Limb (tissue), 2 donors: ENCODE measurements around the gene ANXA11.
"Not testable (repeated sequence)": the region's sequence is repeated elsewhere in the genome, so short reads cannot be mapped to it uniquely, and the experiment has no call there.

Experiments
- DNase-seq, 2 donors: peaks; one replicate each; pipeline ENCODE4 v3.0.0-alpha.2; 2016; ENCODE audit errors: extremely low spot score in 2 of 2

The ANXA11 gene

GRCh38 chr10:80205477-80206276 lies at the start of gene ANXA11:
ANXA11 (minus strand) TSS chr10:80205537; CDS start chr10:80172861, 32,676 bp downstream.
- DNase-seq = peak; percentile 78 to 80

- not testable (repeated sequence) for DNase-seq
These were observed 49.4 kb upstream of the ANXA11 start for GRCh38 chr10:80254726-80255125.

GRCh38 chr10:80253963-80254271 lies 48.6 kb upstream of the ANXA11 start:
- DNase-seq = peak in 1 of 2 donors; percentile 5

DNA sequence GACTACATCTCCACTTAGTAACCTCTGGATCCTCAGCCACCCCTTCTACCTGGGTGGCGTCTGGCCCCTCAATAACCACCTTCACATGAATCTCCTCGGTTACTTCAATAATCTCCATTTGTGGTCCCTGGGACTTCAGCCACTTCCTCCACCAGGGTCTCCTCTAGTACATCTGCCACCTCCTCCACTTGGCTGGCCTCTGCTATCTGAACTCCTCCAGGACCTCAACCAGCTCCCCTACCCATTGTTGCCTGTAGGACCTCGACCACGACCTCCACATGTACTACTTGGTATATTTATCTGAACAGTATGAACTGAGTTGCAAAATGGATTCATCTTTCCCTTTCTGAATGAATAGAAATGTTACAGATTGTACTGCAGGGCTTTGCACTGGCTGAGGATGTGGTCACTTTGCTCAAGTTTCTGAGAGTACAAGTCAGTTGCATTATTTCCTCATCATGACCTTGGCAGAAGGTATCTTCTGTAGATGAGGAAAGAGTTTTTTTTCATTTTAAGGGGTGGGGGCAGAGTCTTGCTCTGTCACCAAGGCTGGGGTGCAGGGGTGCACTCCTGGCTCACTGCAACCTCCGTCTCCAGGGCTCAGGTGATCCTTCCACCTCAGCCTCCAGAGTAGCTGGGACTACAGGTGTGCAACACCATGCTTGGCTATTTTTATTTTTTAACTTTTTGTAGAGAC lies 48.1 kb upstream of the ANXA11 start:
- DNase-seq = peak in 1 of 2 donors; percentile 13

DNA sequence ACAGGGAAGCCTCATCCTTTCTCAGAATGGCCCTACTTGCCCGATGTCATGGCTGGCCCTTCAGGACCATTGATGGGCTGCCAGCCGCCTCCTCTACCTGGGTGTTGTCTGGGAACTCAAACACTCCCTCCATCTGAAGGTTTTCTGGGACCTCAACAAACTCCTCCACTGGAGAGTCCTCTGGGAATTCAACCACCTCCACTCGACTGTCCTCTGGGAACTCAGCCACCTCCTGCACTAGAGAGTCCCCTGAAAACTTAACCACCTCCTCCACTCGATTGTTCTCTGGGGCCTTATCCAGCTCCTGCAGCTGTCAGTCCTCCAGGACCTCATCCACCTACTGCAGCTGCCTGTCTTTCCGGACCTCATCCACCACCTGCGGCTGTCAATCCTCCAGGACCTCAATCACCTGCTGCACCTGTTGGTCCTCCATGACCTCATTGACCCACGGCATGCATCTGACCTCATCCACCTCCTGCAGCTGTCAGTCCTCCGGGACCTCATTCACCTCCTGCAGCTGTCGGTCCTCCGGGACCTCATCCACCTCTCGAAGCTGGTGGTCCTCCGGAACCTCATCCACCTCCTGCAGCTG lies 47.1 kb upstream of the ANXA11 start:
- peak in 1 of 2 donors; percentile 30 for DNase-seq

GRCh38 chr10:80251703-80252280 lies 46.5 kb upstream of the ANXA11 start:
- DNase-seq = not testable (repeated sequence)

DNA sequence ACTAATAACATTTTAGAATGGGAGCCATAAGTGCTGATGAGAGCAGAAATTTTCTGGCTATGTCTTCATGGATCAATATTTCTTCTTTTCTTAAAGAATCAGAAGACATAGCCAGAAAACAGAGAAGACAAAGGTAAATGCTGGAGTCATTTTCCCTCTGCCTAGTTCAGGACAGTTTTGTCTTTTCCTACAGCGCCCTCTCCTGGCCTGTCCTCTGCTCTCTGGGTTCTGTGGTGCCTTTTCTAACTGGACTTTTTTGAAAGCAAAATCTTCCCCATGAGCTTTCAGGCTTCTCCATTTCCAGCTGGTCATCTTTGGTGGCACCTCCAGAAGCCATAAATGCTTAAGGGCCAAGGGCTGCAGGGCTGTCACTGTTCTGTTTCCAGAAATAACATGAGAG lies 45.1 kb upstream of the ANXA11 start:
- DNase-seq = not testable (repeated sequence)

- not testable (repeated sequence) for DNase-seq
These were observed 44.6 kb upstream of the ANXA11 start for GRCh38 chr10:80249906-80250305.

GRCh38 chr10:80247611-80248010 lies 42.3 kb upstream of the ANXA11 start:
- DNase-seq = not testable (repeated sequence)

GRCh38 chr10:80244371-80244770 lies 39.0 kb upstream of the ANXA11 start:
- DNase-seq = not testable (repeated sequence)

GRCh38 chr10:80242341-80242740 lies 37.0 kb upstream of the ANXA11 start:
- not testable (repeated sequence) for DNase-seq

- DNase-seq = not testable (repeated sequence)
These were observed 31.1 kb upstream of the ANXA11 start for GRCh38 chr10:80236457-80236856.

DNA sequence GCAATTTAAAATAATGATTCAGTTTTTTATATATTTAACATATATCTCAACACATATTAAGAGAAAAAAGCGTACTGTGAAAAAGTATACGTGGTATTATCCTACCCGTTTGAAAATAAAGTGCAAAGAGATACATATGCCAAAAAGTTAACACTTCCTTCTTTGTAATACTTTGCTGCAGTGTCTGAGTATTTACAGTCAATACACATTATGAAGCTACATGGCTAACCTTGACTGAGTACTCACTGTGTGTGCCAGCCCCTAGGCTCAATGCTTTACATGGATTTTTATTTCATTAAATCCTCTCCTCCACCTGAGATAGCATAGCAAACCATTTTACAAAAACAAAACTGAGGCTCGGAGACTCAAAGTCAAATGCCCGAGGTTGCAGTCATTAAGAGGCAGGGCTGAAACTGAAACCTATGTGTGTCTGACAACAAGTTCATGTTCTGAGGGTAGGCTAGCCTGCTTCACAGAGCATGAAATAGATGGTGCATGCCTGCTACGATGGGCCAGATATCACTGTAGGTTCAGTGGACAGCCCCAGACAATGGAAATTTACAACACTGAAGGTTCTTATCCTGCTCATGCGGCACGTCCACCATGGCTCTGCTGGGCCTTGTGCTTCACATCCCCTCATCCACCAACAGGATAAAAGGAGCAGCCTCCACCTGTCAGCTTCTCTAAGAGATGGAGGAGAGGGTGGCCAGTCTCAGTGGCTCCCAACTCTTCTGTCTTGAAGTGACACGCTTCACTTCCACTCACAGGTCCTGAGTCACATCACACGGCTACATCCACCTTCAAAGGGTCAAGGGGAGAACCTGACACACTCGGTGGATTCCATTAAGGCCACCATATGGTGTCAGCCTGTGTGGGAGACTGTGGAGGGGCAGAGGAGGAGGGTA lies 29.2 kb upstream of the ANXA11 start:
- not testable (repeated sequence) for DNase-seq

- DNase-seq = not testable (repeated sequence)
These were observed 28.5 kb upstream of the ANXA11 start for GRCh38 chr10:80233871-80234270.

- DNase-seq = not testable (repeated sequence)
These were observed 21.4 kb upstream of the ANXA11 start for GRCh38 chr10:80226723-80227122.

DNA sequence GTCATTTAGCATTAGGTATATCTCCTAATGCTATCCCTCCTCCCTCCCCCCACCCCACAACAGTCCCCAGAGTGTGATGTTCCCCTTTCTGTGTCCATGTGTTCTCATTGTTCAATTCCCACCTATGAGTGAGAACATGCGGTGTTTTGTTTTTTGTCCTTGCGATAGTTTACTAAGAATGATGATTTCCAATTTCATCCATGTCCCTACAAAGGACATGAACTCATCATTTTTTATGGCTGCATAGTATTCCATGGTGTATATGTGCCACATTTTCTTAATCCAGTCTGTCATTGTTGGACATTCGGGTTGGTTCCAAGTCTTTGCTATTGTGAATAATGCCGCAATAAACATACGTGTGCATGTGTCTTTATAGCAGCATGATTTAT lies 17.7 kb upstream of the ANXA11 start:
- not testable (repeated sequence) for DNase-seq

- not testable (repeated sequence) for DNase-seq
These were observed 13.5 kb upstream of the ANXA11 start for GRCh38 chr10:80218878-80219277.

DNA sequence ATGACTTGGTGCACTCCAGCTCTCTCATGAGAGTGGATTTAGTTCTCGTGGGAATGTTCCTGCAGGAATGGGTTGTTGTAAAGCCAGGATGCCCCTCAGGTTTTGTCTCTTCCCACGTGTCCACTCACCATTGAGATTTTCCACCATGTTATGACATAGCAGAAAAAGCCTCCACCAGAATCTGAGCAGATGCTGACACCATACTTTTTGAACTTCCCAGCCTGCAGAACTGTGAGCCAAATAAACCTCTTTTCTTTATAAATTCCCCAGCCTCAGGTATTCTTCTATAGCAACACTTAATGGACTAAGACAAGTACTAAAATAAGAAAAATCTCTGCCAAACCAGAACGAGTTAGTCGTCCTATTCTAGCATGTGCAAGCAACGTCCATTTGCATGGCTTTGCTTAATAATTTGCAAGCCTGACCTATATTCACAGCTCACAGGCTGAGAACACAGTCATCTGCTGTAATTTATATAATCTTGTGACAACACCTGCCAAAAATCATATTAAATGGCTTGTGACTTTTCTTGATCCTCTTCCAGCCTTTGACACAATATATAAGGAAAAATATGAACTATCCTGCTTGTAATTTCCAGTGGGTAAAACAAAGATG lies 9.1 kb upstream of the ANXA11 start:
- DNase-seq = not testable (repeated sequence)

DNA sequence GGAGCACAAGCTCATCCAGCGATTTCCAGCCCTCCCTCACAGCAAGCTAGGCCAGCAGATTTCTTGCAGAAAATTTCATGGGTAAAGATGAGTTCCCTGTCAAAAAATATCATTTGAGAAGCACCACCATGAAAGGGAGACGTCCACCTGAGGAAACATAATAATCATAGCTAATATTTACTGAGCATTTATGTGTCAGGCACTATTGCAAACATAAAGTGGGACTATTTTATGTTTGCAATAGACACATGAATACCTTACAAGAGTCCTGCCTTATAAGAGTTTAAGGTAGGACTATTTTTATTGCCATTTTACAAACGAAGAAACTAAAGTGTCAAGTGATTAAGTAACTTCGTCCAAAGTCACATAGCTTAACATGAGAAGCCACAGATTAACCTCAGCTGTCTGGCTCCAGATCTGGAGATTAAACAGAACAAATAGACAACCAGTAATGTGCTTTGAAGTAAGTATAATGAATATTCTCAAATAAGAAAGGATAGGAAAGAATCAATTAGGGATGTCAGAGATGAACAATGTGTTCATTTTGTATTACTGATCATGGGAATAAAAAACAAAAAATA lies 7.3 kb upstream of the ANXA11 start:
- DNase-seq = not testable (repeated sequence)

- DNase-seq = no peak
These were observed 6.4 kb upstream of the ANXA11 start for GRCh38 chr10:80211786-80212185.
